IMR-90 (cell line): ENCODE data around the gene ANTXRL. TPM values are rescaled to one million over a fixed set of nuclear protein-coding genes. Genes with fewer than 3 reads are reported as not detected.

Experiments used
- ATAC-seq: fragments of 200-7000 bp; cut with Tn5 transposase; 2 replicates; pipeline ENCODE4 v1.9.1; 2020; ENCODE audit warnings: low read depth, mild to moderate bottlenecking, moderate library complexity
- BruUV-seq: library from RNA; stranded (reverse); fragments of 400-500 nt; replicated peaks from 2 replicates; lab custom pipeline; 2021; lab: Mats Ljungman, UMichigan
- CTCF ChIA-PET: fragments of 300-600 bp; formaldehyde crosslinking; extraction: SDS; loops from one replicate; lab custom pipeline; 2021; ENCODE audit warnings: antibody characterized with exemption; lab: Yijun Ruan, JAX
- POLR2A ChIA-PET: fragments of 300-600 bp; sonication (Branson Sonifier 250); formaldehyde crosslinking; loops from one replicate; lab custom pipeline; 2022; ENCODE audit warnings: antibody characterized with exemption; ENCODE audit not compliant: unreplicated experiment; lab: Charles Lee
- DNase-seq: peaks from one replicate; pipeline ENCODE4 v3.0.0; 2013
- H2AFZ ChIP-seq: replicated peaks from 2 replicates; pipeline ENCODE3; 2013; ENCODE audit warnings: low read length, mild to moderate bottlenecking; ENCODE audit not compliant: poor library complexity
- H2AK5ac ChIP-seq: 2 replicates; pipeline ENCODE4 v1.6.1; 2013; ENCODE audit warnings: low read depth, low read length, inconsistent platforms
- H2AK9ac ChIP-seq: replicated peaks from 2 replicates; pipeline ENCODE3; 2013; ENCODE audit warnings: mild to moderate bottlenecking, low read depth, low read length, moderate library complexity; ENCODE audit not compliant: poor library complexity
- H2BK120ac ChIP-seq: 2 replicates; pipeline ENCODE4 v1.6.1; 2013; ENCODE audit warnings: low read depth, low read length, inconsistent platforms
- H2BK15ac ChIP-seq: 3 replicates; pipeline ENCODE4 v1.6.1; 2013; ENCODE audit warnings: low read depth, low read length, inconsistent platforms
- H2BK20ac ChIP-seq: 2 replicates; pipeline ENCODE4 v1.6.1; 2013; ENCODE audit warnings: low read depth, mild to moderate bottlenecking, inconsistent platforms, low read length, moderate library complexity
- H2BK5ac ChIP-seq: 2 replicates; pipeline ENCODE4 v1.6.1; 2013; ENCODE audit warnings: mild to moderate bottlenecking, low read depth, low read length, inconsistent platforms; ENCODE audit not compliant: poor library complexity, severe bottlenecking
- H3K14ac ChIP-seq: replicated peaks from 2 replicates; pipeline ENCODE4 v1.6.1; 2013; ENCODE audit warnings: low read depth, low read length, inconsistent platforms
- H3K18ac ChIP-seq: 2 replicates; pipeline ENCODE4 v1.6.1; 2013; ENCODE audit warnings: low read depth, low read length, control low read depth
- H3K23ac ChIP-seq: 2 replicates; pipeline ENCODE4 v1.6.1; 2013; ENCODE audit warnings: low read depth, low read length, inconsistent platforms
- H3K27ac ChIP-seq: 2 replicates; pipeline ENCODE4 v1.5.1; 2013; ENCODE audit warnings: mild to moderate bottlenecking, control low read depth, low read length; ENCODE audit not compliant: insufficient read depth
- H3K27me3 ChIP-seq: 2 replicates; pipeline ENCODE4 v1.6.1; 2013; ENCODE audit warnings: low read length; ENCODE audit not compliant: control insufficient read depth, insufficient read depth
- H3K36me3 ChIP-seq: 2 replicates; pipeline ENCODE4 v1.6.1; 2013; ENCODE audit warnings: low read length, mixed read lengths; ENCODE audit not compliant: control insufficient read depth, insufficient read depth
- H3K4ac ChIP-seq: 2 replicates; pipeline ENCODE4 v1.6.1; 2013; ENCODE audit warnings: low read depth, low read length, inconsistent platforms
- H3K4me1 ChIP-seq: 2 replicates; pipeline ENCODE4 v1.6.1; 2013; ENCODE audit warnings: low read length, mixed read lengths; ENCODE audit not compliant: control insufficient read depth, insufficient read depth
- H3K4me2 ChIP-seq: 2 replicates; pipeline ENCODE4 v1.6.1; 2013; ENCODE audit warnings: low read depth, mild to moderate bottlenecking, control low read depth, low read length, moderate library complexity
- H3K4me3 ChIP-seq: 2 replicates; pipeline ENCODE4 v1.5.1; 2013; ENCODE audit warnings: low read depth, mild to moderate bottlenecking, control low read depth, low read length, moderate library complexity; ENCODE audit not compliant: insufficient read depth
- H3K56ac ChIP-seq: 2 replicates; pipeline ENCODE4 v1.6.1; 2013; ENCODE audit warnings: low read length, inconsistent platforms; ENCODE audit not compliant: insufficient read depth; ENCODE audit errors: extremely low read depth
- H3K79me1 ChIP-seq, 2 experiments: 2 replicates each; pipeline ENCODE4 v1.6.1; 2013; ENCODE audit warnings: low read length in 2 of 2, inconsistent platforms in 1 of 2, low read depth in 1 of 2
- H3K9ac ChIP-seq: 2 replicates; pipeline ENCODE4 v1.6.1; 2013; ENCODE audit warnings: low read depth, low read length, control low read depth
- H3K9me1 ChIP-seq: 2 replicates; pipeline ENCODE4 v1.6.1; 2013; ENCODE audit warnings: low read length, inconsistent platforms; ENCODE audit not compliant: insufficient read depth
- H3K9me3 ChIP-seq: 2 replicates; pipeline ENCODE4 v1.6.1; 2013; ENCODE audit warnings: low read length; ENCODE audit not compliant: control insufficient read depth, insufficient read depth
- H4K20me1 ChIP-seq: 2 replicates; pipeline ENCODE4 v1.6.1; 2013; ENCODE audit warnings: low read length, inconsistent platforms; ENCODE audit not compliant: insufficient read depth
- H4K5ac ChIP-seq: 2 replicates; pipeline ENCODE4 v1.6.1; 2013; ENCODE audit warnings: mild to moderate bottlenecking, low read depth, low read length, control low read depth
- H4K8ac ChIP-seq, 2 experiments: 2 replicates each; pipeline ENCODE4 v1.6.1; 2013; ENCODE audit warnings: low read depth in 2 of 2, low read length in 2 of 2, control low read depth in 1 of 2, inconsistent platforms in 1 of 2
- H4K91ac ChIP-seq: 2 replicates; pipeline ENCODE4 v1.6.1; 2013; ENCODE audit warnings: low read depth, low read length, inconsistent platforms; ENCODE audit not compliant: insufficient read depth
- BHLHE40 ChIP-seq: fragments of 150-350 bp; IDR thresholded peaks from 2 replicates; pipeline ENCODE4 v1.6.1; 2016; ENCODE audit warnings: mild to moderate bottlenecking, low read depth, low read length
- CEBPB ChIP-seq: IDR thresholded peaks from 2 replicates; pipeline ENCODE4 v1.6.1; 2012; ENCODE audit warnings: low read depth, low read length, improper control_type of control experiment
- CHD1 ChIP-seq: IDR thresholded peaks from 2 replicates; pipeline ENCODE4 v1.6.1; 2012; ENCODE audit warnings: low read depth, low read length, improper control_type of control experiment
- CTCF ChIP-seq: conservative IDR thresholded peaks from 2 replicates; pipeline ENCODE4 v1.5.1; 2012; ENCODE audit warnings: mild to moderate bottlenecking, low read depth, low read length, improper control_type of control experiment
- ELK1 ChIP-seq: fragments of 150-350 bp; IDR thresholded peaks from 2 replicates; pipeline ENCODE4 v1.6.1; 2016; ENCODE audit warnings: low read depth, mild to moderate bottlenecking, low read length, moderate library complexity, borderline replicate concordance
- MAFK ChIP-seq: IDR thresholded peaks from 2 replicates; pipeline ENCODE4 v1.6.1; 2012; ENCODE audit warnings: low read depth, low read length, improper control_type of control experiment
- MAZ ChIP-seq: IDR thresholded peaks from 2 replicates; pipeline ENCODE4 v1.6.1; 2012; ENCODE audit warnings: low read depth, mild to moderate bottlenecking, low read length, improper control_type of control experiment, moderate library complexity, borderline replicate concordance
- MXI1 ChIP-seq: IDR thresholded peaks from 2 replicates; pipeline ENCODE4 v1.6.1; 2012; ENCODE audit warnings: low read depth, mild to moderate bottlenecking, low read length, moderate library complexity, borderline replicate concordance
- POLR2A ChIP-seq: IDR thresholded peaks from 2 replicates; pipeline ENCODE4 v1.6.1; 2012; ENCODE audit warnings: mild to moderate bottlenecking, low read depth, low read length
- RAD21 ChIP-seq: IDR thresholded peaks from 2 replicates; pipeline ENCODE4 v1.6.1; 2012; ENCODE audit warnings: low read length, improper control_type of control experiment
- RFX5 ChIP-seq: IDR thresholded peaks from 2 replicates; pipeline ENCODE4 v1.8.0; 2012; ENCODE audit warnings: low read depth, mild to moderate bottlenecking, low read length, moderate library complexity
- SMC3 ChIP-seq: fragments of 150-350 bp; IDR thresholded peaks from 2 replicates; pipeline ENCODE4 v1.6.1; 2016; ENCODE audit warnings: low read depth, mild to moderate bottlenecking, antibody characterized with exemption, low read length, moderate library complexity
- WGBS, 2 experiments: methylation state at CpG; one replicate each; pipeline versions ENCODE4 v1.1.5 to v1.1.7; 2013; ENCODE audit warnings: missing lambda C conversion rate in 2 of 2; ENCODE audit not compliant: insufficient read length in 1 of 2; ENCODE audit errors: extremely low coverage in 2 of 2; 5-methylcytosine and 5-hydroxymethylcytosine counted together
- dilution Hi-C: fragments of 300-500 bp; cut with HindIII; formaldehyde crosslinking; loops from one replicate; pipeline ENCODE4 v1.14.3; 2018; ENCODE audit warnings: low sequenced_read_pairs; ENCODE audit not compliant: unreplicated experiment
- in situ Hi-C: fragments of 300-500 bp; cut with MboI; formaldehyde crosslinking; loops from 3 replicates; pipeline ENCODE4 v1.14.3; 2019; ENCODE audit warnings: low sequenced_read_pairs, inconsistent platforms, mixed read lengths
- intact Hi-C: fragments of 100-400 bp; cut with micrococcal nuclease; formaldehyde crosslinking; loops from 2 replicates; pipeline ENCODE4 v1.10.0; 2022
- polyA plus RNA-seq, 3 experiments: library from polyadenylated mRNA; depleted of rRNA; stranded (reverse); fragments of >200 nt; gene quantifications; 2 replicates each; pipeline ENCODE4 v1.2.3, GENCODE V29; 2012; ENCODE audit warnings: low replicate concordance in 1 of 3
- total RNA-seq: library from RNA; depleted of rRNA; stranded (reverse); fragments of >200 nt; gene quantifications from 2 replicates; pipeline ENCODE4 v1.2.3, GENCODE V29; 2012

ANTXRL gene
- total and polyA plus RNA-seq, 2 of the 4 experiments (the other 2 are of a cell fraction), result not detected

GRCh38 chr10:46239993-46240683 is 46.7 kb upstream of the ANTXRL start:
- POLR2A ChIA-PET, result no interaction called here
- peak overlapping the region; percentile 42; the same call in 1 of the 2 replicates for H4K91ac ChIP-seq
- H2AK9ac ChIP-seq, result no peak overlapping the region
- H3K56ac ChIP-seq, result no peak overlapping the region
- peaks cover 8% of the 10 kb centered on the region; the same call in 1 of the 2 replicates for H3K9me1 ChIP-seq
- H3K4me2 ChIP-seq, result no peak overlapping the region
- H3K9me3 ChIP-seq, result no peaks in the 10 kb centered on the region
- peak overlapping the region; percentile 20; the same call in 1 of the 2 replicates for H4K5ac ChIP-seq
- H2BK15ac ChIP-seq, result no peak overlapping the region
- TF ChIP-seq CEBPB (no peak), RFX5 (no peak), MAFK (no peak), POLR2A (no peak), MAZ (no peak), BHLHE40 (no peak), CHD1 (no peak), CTCF (no peak), MXI1 (no peak), ELK1 (no peak), RAD21 (no peak), SMC3 (no peak)
- H3K23ac ChIP-seq, result no peak overlapping the region
- H3K4me3 ChIP-seq, result no peak overlapping the region
- no peaks in the 10 kb centered on the region for H3K79me1 ChIP-seq
- in situ Hi-C loops, result no loop called here
- H2AFZ ChIP-seq, result no peak overlapping the region
- CTCF ChIA-PET, result interaction anchor here (1.1 kb wide), 1 partner anchor 10 kb away, joined by 3 read pairs; no protein-coding TSS in a partner anchor
- H3K4ac ChIP-seq, result 0 out of 2 replicates have a peak overlapping the region, but pooled peaks have one; percentile 21
- dilution Hi-C loops, result no loop called here
- no TSS peak for BruUV-seq
- H2BK120ac ChIP-seq, result no peak overlapping the region; the same call in 1 of the 2 replicates
- no peaks in the 10 kb centered on the region for H4K20me1 ChIP-seq
- H3K27me3 ChIP-seq, result no peaks in the 10 kb centered on the region
- no peak overlapping the region for H3K27ac ChIP-seq
- no peak overlapping the region; the same call in 1 of the 2 replicates for H2BK20ac ChIP-seq
- no peak overlapping the region for H2BK5ac ChIP-seq
- intact Hi-C loops, result loop anchor here (5.0 kb wide), 1 partner anchor 77 kb away; no protein-coding TSS in a partner anchor
- H3K14ac ChIP-seq, result no peak overlapping the region
- WGBS, 2 experiments, result 0% methylated on average over 1 of the region's 2 CpGs; no CpG with 5 or more reads in 1 of the 2 experiments
- H4K8ac ChIP-seq, result no peak overlapping the region
- H3K36me3 ChIP-seq, result no peaks in the 10 kb centered on the region
- ATAC-seq (no peak), DNase-seq (no peak)
- H3K9ac ChIP-seq, result no peak overlapping the region
- H2AK5ac ChIP-seq, result 0 out of 2 replicates have a peak overlapping the region, but pooled peaks have one; percentile 7
- peaks cover 11% of the 10 kb centered on the region for H3K4me1 ChIP-seq
- 0 out of 2 replicates have a peak overlapping the region, but pooled peaks have one; percentile 28 for H3K18ac ChIP-seq
